GM18517 (cell line): ENCODE data around the gene PRKCSH.
"Not testable (repeated sequence)": the region's sequence is repeated elsewhere in the genome, so short reads cannot be mapped to it uniquely, and the experiment has no call there.

Source experiments
- ATAC-seq: cut with Tn5 transposase; IDR thresholded peaks from one replicate; pipeline ENCODE4 v1.9.1; 2021; ENCODE audit warnings: mild to moderate bottlenecking, moderate library complexity; ENCODE audit not compliant: unreplicated experiment

PRKCSH gene

GRCh38 chr19:11418549-11419506 lies 16.6 kb upstream of the PRKCSH start, which contains the start of gene RGL3:
Gene RGL3 (minus strand): TSS chr19:11419314. CDS start chr19:11419278, 36 bp downstream.
- ATAC-seq: no peak

GRCh38 chr19:11420429-11421370 lies 14.7 kb upstream of the PRKCSH start:
- no peak for ATAC-seq

DNA sequence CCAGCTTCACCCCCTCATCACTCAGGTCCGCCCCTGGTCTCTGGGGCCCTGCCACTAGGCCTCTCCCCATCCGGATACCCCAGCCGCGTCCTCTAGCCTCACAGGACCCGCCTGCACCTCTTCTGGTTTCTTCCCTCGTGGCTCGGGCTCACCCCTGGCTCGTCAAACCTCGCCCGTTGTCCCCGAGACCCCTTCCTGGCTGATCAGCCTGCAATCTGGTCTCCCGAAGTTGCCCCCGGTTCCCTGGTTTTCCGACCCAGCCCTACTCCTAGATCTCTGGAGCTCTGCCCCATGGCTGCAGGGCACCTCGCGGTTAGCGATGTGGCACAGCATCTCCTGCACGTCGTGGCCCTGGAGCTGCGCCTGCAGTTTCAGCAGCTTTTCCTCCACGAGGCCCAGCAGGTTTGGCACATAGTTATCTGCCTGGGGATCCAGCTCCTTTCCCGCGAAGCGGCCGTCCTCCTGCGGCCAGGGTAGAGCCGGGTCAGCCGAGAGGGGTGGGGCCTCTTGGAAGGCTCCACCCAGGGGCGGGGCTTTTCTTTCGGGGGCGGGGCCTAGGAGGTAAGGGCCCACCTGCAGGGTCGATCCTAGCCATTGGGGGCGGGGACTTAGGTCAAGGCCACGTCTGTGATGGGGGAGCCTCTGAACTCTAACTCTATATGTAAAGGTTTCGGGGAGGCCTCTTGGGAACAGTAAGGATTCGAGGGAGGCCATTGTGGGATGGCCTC lies 13.9 kb upstream of the PRKCSH start:
- peak; percentile 28 for ATAC-seq

- ATAC-seq: peak; percentile 59
These were observed 13.0 kb upstream of the PRKCSH start for GRCh38 chr19:11422163-11423065.

DNA sequence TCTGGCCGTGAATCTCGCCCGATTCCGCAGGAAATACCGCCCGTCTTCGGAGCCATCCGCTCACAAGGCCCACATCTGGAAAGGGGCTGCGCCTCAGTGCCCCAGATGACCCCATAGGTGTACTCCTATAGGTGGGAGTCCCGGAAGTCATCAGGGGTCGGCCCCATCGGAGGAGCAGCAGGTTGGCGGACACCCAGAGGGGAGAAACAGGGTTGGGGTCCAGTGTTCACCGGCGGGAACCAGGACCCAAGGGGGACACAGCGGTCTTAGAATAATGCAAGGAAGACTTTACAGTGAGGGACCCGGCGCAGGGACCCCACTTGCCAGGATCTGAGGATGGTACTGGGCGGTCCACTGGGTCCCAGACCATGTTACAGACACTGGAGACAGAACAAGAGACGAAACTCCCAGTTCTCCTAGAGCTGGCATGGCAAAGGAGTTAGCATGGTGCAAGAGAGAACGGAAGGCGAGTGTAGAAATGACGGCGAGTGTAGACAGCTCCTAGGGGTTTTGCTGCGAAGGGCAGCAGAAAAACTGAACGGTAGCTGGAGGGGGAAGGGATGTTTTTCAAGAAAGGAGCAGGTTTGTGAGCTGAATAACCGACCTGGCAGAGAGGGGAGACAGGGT lies 12.2 kb upstream of the PRKCSH start:
- ATAC-seq: no peak

GRCh38 chr19:11423791-11424181 lies 11.6 kb upstream of the PRKCSH start:
- ATAC-seq: no peak

GRCh38 chr19:11425719-11426457 lies 9.5 kb upstream of the PRKCSH start:
- ATAC-seq: no peak

DNA sequence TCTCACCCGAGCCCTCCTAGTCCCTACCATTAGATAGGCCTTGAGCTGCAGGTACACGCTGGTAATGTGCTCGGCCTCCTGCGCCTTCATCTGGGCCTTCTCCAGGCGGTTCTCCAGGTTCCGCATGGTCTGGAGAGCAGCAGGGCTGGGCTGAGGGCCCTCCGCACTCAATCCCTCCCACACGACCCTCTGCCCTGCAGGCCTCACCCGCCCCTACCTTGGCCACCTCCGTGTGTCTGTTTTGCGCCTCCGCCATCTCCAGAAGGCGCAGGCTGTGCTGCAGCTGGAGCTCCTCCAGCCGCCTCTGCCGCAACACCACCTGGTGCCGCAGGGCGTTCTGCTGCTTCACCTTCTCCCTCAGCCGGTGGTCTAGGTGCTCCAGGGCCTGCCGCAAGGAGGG lies 8.8 kb upstream of the PRKCSH start:
- no peak for ATAC-seq

DNA sequence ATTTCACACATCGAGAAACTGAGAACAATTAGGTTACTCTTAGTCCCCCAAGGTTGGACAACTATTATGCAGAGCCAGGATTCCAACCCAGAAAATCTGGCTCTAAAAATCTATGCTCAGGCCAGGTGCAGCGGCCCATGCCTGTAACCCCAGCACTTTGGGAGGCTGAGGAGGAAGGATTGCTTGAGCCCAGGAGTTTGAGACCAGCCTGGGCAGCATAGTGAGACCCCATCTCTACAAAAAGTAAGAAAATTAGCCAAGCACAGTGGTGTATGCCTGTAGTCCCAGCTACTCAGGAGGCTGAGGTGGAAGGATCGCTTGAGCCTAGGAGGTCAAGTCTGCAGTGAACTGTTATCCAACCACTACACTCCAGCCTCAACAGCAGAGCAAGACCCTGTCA lies 1.9 kb upstream of the PRKCSH start:
- ATAC-seq: not testable (repeated sequence)

GRCh38 chr19:11434703-11435056 lies 755 bp upstream of the PRKCSH start:
- ATAC-seq: no peak

GRCh38 chr19:11435833-11436313 lies 438 bp downstream of the PRKCSH start:
- ATAC-seq: no peak

DNA sequence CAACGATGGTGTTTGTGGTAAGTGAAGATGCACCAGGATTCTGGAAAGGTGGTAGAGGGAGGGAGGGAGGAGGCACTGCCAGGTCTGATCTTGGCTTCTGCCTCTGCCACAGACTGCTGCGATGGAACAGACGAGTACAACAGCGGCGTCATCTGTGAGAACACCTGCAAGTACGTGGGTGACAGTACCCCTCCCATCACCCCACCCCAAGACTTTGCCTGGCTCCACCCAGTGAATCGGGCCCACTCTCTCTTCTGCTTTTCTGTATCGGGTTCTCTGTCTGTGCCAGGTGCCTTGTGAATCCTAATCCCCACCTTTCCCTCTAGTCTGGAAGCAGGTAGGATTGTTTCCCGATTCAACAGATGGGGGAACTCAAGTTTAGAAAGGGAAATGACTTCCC lies 2.5 kb downstream of the PRKCSH start:
- no peak for ATAC-seq

GRCh38 chr19:11444059-11444458 lies 8.6 kb downstream of the PRKCSH start:
- ATAC-seq: no peak

DNA sequence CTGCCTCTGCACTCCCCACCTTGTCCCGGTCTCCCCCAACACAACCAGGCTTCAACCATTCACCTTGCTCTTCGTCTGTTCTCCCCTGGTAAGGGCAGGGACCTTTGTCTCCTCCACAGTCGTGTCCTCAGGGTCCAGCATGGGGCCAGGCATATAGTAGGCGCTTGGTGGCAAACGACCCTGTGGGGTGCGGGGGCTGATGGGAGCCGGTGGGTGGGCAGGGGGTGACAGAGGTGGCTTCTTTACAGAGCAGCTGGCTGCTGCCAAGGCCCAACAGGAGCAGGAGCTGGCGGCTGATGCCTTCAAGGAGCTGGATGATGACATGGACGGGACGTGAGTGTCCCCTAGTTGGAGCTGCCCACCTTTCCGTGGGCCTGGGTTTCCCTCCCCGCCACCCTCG lies 9.7 kb downstream of the PRKCSH start:
- no peak for ATAC-seq

DNA sequence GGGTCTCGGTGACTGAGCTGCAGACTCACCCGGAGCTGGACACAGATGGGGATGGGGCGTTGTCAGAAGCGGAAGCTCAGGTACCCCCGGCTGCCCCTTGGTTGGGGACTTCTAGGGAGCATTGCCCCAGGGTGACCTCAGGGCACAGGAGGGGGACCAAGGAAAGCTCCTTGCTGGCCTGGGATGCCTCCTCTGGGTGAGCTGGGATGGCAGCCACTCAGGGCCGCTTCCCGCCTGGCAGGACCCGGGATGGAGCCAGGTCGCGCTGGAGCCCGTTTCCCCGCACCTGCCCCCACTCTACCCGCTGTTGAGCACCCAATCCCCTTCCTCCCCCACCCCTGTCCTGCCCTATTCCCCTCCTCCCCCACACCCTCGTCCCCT lies 10.8 kb downstream of the PRKCSH start:
- no peak for ATAC-seq

DNA sequence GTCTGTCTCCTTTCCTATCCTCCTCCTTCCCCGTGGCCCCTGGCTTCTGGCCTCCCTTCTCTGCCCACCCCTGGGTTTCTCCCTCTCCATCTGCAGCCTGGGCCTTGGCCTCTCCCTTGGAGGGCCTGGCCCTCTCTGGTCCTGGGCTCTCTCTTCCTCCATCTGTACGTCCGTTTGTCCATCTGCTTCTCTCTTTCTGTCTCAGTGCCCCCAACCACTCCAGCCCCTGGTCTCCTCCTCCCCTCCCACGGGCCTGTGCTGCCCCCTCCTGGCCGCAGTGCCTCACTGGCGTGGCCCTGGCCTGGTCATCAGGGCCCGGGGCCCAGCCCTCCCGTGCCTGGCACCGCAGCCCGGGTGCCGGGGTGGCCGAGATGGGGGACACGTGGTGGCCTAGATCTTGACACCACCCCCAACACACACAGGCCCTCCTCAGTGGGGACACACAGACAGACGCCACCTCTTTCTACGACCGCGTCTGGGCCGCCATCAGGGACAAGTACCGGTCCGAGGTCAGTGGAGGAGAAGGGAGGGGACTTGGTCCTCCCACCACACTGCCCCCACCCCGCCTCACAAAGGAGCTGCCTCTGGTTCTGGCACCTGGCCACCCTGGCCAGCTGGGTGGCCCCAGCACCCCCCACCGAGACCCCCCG lies 11.3 kb downstream of the PRKCSH start:
- ATAC-seq: no peak

DNA sequence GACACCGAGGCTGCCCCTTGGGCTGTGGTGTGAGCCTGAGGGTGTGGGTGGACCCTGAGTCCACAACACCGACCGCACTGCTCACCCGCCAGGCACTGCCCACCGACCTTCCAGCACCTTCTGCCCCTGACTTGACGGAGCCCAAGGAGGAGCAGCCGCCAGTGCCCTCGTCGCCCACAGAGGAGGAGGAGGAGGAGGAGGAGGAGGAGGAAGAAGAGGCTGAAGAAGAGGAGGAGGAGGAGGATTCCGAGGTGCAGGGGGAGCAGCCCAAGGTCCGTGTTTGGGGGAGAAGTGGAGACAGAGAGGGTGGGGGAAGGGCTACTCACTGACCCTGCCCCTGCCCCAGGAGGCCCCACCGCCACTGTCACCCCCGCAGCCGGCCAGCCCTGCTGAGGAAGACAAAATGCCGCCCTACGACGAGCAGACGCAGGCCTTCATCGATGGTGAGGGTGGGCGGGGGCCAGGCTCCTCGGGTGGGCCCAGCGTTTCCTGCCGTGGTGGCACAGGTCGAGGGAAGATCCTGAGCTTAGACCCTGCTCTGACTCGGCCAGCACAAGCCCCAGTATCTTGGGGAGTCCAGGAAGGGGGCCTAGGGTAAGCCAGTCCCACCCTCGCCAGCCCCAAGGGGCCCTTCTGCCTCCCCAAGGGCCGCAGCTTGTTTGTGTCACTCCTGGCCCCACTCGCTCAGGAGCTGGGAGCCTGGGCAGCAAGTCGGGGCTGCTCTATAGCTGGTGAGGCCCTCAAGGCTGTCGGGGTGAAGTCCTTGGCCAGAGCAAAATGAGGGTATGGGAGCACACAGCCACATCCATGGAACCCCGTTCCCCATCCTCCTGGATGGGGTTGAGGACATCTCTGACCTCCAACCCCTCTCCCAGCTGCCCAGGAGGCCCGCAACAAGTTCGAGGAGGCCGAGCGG lies 12.2 kb downstream of the PRKCSH start:
- ATAC-seq: no peak
